Measurements from ENCODE around the gene STK32C. TPM values are rescaled to one million over a fixed set of nuclear protein-coding genes. Genes with fewer than 3 reads are reported as not detected.

STK32C gene
- total RNA-seq, 1 experiment from 2014 or later: 20.7 TPM

- intact Hi-C loops (cut with micrococcal nuclease): no loop called here
- Mint-ChIP-seq H3K9me3 (ENCODE audit: unreplicated experiment) (no peaks in the 10 kb centered on the region), H3K4me1 (ENCODE audit: insufficient read depth, unreplicated experiment) (no peaks in the 10 kb centered on the region), H3K4me3 (ENCODE audit: unreplicated experiment) (no peak overlapping the region), H3K27ac (ENCODE audit: low read depth, unreplicated experiment) (no peak overlapping the region), H3K36me3 (ENCODE audit: insufficient read depth, unreplicated experiment) (no peaks in the 10 kb centered on the region), H3K27me3 (ENCODE audit: insufficient read depth, unreplicated experiment) (no peaks in the 10 kb centered on the region)
- no TSS peak for BruUV-seq (replicated peaks)
- no peak for TF ChIP-seq CTCF (IDR thresholded peaks at IDR 0.05; ENCODE audit: unreplicated experiment)
- POLR2A ChIA-PET: interaction anchor here (0.6 kb wide), 1 partner anchor 150 kb away, joined by 3 read pairs; no protein-coding TSS in a partner anchor
- no peak for DNase-seq (ENCODE audit: unreplicated experiment)
- CTCF ChIA-PET: interaction anchor here (1.2 kb wide), 1 partner anchor 157 kb away, joined by 3 read pairs; no protein-coding TSS in a partner anchor
These were observed 8.1 kb downstream of the STK32C start for GRCh38 chr10:132299371-132300336.

- BruUV-seq (replicated peaks): no TSS peak
- no peak overlapping the region for H3K4me3 Mint-ChIP-seq (ENCODE audit: unreplicated experiment)
- no peaks in the 10 kb centered on the region for H3K36me3 Mint-ChIP-seq (ENCODE audit: insufficient read depth, unreplicated experiment)
- no peak for DNase-seq (ENCODE audit: unreplicated experiment)
- ChIA-PET POLR2A (interaction anchor here (0.6 kb wide), 1 partner anchor 151 kb away, joined by 3 read pairs; no protein-coding TSS in a partner anchor), CTCF (interaction anchor here (1.2 kb wide), 1 partner anchor 155 kb away, joined by 3 read pairs; no protein-coding TSS in a partner anchor)
- no peaks in the 10 kb centered on the region for H3K4me1 Mint-ChIP-seq (ENCODE audit: insufficient read depth, unreplicated experiment)
- intact Hi-C loops (cut with micrococcal nuclease): no loop called here
- TF ChIP-seq CTCF (IDR thresholded peaks at IDR 0.05; ENCODE audit: unreplicated experiment): no peak
- H3K27me3 Mint-ChIP-seq (ENCODE audit: insufficient read depth, unreplicated experiment): no peaks in the 10 kb centered on the region
- no peaks in the 10 kb centered on the region for H3K9me3 Mint-ChIP-seq (ENCODE audit: unreplicated experiment)
- H3K27ac Mint-ChIP-seq (ENCODE audit: low read depth, unreplicated experiment): no peak overlapping the region
These were observed 9.5 kb downstream of the STK32C start for GRCh38 chr10:132298038-132298881.

- Mint-ChIP-seq H3K9me3 (ENCODE audit: unreplicated experiment) (no peaks in the 10 kb centered on the region), H3K4me1 (ENCODE audit: insufficient read depth, unreplicated experiment) (no peaks in the 10 kb centered on the region), H3K27ac (ENCODE audit: low read depth, unreplicated experiment) (no peak overlapping the region), H3K27me3 (ENCODE audit: insufficient read depth, unreplicated experiment) (no peaks in the 10 kb centered on the region), H3K36me3 (ENCODE audit: insufficient read depth, unreplicated experiment) (no peaks in the 10 kb centered on the region), H3K4me3 (ENCODE audit: unreplicated experiment) (no peak overlapping the region)
- ChIA-PET CTCF (no interaction called here), POLR2A (no interaction called here)
- no TSS peak for BruUV-seq (replicated peaks)
- intact Hi-C loops (cut with micrococcal nuclease): no loop called here
- DNase-seq (ENCODE audit: unreplicated experiment): no peak
- no peak for TF ChIP-seq CTCF (IDR thresholded peaks at IDR 0.05; ENCODE audit: unreplicated experiment)
These were observed 10.2 kb downstream of the STK32C start for GRCh38 chr10:132297526-132297925.
